NOMO-1 (cell line): ENCODE results near the gene KSR1.
"Not testable (repeated sequence)": the region's sequence is repeated elsewhere in the genome, so short reads cannot be mapped to it uniquely, and the experiment has no call there.

Experiments used
- DNase-seq, 2 experiments: peaks; one replicate each; lab custom pipeline; 2025; ENCODE audit not compliant: unreplicated experiment in 2 of 2; lab: John Stamatoyannopoulos, UW

Gene KSR1

DNA sequence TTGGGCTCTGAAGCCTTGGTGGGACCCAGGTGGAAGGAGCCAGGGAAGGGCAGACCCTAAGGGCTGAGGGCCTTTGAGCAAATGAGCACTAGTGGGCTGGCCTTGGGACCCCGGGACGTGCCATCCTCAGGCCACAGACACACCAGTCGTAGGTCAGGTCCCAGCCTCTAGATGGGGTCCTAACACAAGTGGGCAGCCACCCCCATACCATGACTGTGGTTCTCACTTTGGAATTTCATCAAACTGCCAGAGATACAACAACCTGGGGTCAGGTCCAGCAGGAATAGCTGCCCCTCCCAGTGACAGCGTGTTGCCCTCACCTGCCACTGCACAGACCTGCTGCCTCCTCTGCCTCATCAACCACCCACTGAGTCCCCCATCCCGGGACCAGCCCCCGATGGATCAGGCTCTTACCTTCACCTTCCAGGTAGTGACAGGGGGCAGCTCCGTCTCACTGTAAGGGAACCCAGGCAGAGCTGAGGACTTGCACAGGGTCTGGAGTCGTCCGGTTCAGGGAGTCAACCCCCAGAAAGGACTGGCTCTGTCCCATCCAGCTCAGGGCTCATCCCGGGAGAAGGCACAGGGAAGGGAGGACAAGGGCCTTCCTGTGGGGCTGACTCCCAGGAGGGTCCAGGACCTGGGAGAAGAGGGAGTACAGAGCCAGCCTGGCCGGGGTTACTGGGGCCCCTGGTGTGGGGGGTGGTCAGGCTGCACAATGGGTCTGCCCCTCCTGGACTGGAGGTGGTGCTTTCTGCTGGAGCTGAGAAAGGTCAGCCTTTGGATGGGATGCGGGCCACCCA, 214.7 kb downstream of the KSR1 start:
- no peak for DNase-seq

DNA sequence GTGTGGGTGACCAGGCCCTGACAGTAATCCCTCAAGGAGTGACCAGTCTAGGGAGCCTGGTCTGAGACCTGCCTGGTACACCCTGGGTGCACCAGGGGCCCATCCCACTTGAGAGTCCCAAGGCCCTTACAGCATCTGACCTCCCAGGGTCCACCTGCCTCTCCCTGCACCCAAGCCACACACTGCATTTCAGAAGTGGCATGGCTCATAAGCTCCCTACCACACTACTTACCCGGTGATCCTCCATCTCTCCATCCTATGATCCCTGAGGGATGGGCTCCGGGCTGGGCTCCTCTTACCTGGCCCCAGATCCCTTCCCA, 215.3 kb downstream of the KSR1 start:
- no peak for DNase-seq

DNA sequence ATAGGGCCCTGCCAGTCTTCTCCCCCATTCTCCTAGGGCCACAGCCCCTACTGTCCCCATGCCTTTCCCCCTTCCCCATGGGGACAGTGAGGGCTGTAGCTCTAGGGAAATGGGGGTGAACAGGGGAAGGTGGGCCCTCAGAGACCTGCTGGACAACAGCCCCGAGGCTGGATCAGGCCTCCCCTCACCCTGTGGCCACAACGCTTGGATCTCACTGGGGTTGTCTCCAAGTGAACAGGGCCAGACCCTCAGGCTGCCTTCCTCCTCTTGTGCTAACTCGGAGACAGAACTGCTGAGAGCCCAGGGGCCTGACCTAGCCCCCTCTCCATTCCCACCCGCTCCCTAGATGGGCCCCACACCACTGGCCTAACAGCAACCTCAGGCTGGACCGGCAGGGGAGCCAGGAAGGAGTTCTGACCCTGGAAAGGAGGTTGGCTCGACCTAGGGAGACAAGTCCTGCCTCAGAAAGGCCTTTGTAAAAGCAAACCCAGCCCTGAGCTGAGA, 215.8 kb downstream of the KSR1 start:
- not testable (repeated sequence) for DNase-seq

DNA sequence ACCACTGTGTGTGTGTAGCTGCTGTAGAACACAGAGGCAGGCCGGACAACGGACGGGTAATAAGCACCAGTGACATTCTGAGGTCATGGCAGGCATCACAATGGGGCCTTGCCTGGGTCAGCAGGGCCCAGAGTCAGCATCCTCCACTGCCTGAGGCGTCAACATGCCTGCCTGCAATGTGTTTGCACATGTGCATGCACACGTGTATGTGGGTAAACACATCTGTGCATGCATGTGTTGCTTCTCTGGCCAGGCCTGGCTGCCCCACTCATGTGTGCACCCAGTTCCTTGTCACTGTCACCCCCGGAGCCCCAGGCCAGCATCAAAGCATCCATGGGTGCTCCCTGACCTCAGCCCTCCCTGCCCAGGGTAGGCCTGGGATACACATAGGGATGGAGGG, 218.1 kb downstream of the KSR1 start:
- no peak for DNase-seq
